Body of pancreas (tissue), 4 donors: ENCODE data around the gene VCAN.

Experiments
- CTCF ChIP-seq, 7 experiments: fragments of 450-650 bp in 4 of 7; fragments of 200-600 bp in 3 of 7; sonication (generic) in 3 of 7; IDR thresholded peaks; one replicate each; pipeline ENCODE4 v1.5.1; 2016 to 2019; ENCODE audit warnings: antibody characterized with exemption in 7 of 7
- POLR2A ChIP-seq, 3 donors: fragments of 450-650 bp; IDR thresholded peaks; one replicate each; pipeline ENCODE4 v1.6.1; 2016; ENCODE audit warnings: antibody characterized with exemption in 3 of 3, mild to moderate bottlenecking in 2 of 3

- no peak for TF ChIP-seq CTCF (IDR thresholded peaks at IDR 0.05)
- TF ChIP-seq POLR2A (IDR thresholded peaks at IDR 0.05) = no peak
These were observed 54.7 kb downstream of the VCAN start for GRCh38 chr5:83526289-83526688.
